CD14-positive monocyte (primary cell): ENCODE measurements around the gene CNST. TPM values are rescaled to one million over a fixed set of nuclear protein-coding genes. Genes with fewer than 3 reads are reported as not detected.

Source experiments
- DNase-seq, 3 donors: peaks; one replicate each; pipeline ENCODE4 v3.0.0-alpha.2; 2011 to 2022
- H2AFZ ChIP-seq: 2 replicates; pipeline ENCODE4 v1.6.0; 2012; ENCODE audit warnings: mild to moderate bottlenecking, low read depth, low read length, inconsistent platforms; ENCODE audit not compliant: insufficient read depth, poor library complexity, severe bottlenecking
- H3K27ac ChIP-seq, 2 donors: 1 replicate in 1 of 2; 2 replicates in 1 of 2; pipeline ENCODE4 v1.5.1; 2012 to 2013; ENCODE audit warnings: low read length in 2 of 2, control low read depth in 1 of 2, inconsistent platforms in 1 of 2, low read depth in 1 of 2, mild to moderate bottlenecking in 1 of 2
- H3K27me3 ChIP-seq, 2 donors: one replicate each; pipeline versions ENCODE4 v1.6.0 to v1.6.1; 2011 to 2013; ENCODE audit warnings: low read length in 2 of 2; ENCODE audit not compliant: control insufficient read depth in 2 of 2, insufficient read depth in 2 of 2
- H3K36me3 ChIP-seq, 2 donors: replicated peaks in 1 of 2; 1 replicate in 1 of 2; 2 replicates in 1 of 2; pipeline versions ENCODE4 v1.5.1 to v1.6.1; 2012 to 2013; ENCODE audit warnings: low read length in 2 of 2, control low read depth in 1 of 2, inconsistent platforms in 1 of 2, mild to moderate bottlenecking in 1 of 2; ENCODE audit not compliant: insufficient read depth in 2 of 2, control insufficient read depth in 1 of 2
- H3K4me1 ChIP-seq, 2 donors: 1 replicate in 1 of 2; 2 replicates in 1 of 2; pipeline versions ENCODE4 v1.5.1 to v1.6.1; 2012 to 2013; ENCODE audit warnings: low read length in 2 of 2, control low read depth in 1 of 2, inconsistent platforms in 1 of 2, mild to moderate bottlenecking in 1 of 2, moderate library complexity in 1 of 2; ENCODE audit not compliant: insufficient read depth in 2 of 2, control insufficient read depth in 1 of 2
- H3K4me2 ChIP-seq: replicated peaks from 2 replicates; pipeline ENCODE3; 2012; ENCODE audit warnings: low read length, moderate library complexity, mild to moderate bottlenecking; ENCODE audit not compliant: poor library complexity, severe bottlenecking; ENCODE audit errors: extremely low read depth
- H3K4me3 ChIP-seq, 3 experiments: fragments of 200-600 bp in 1 of 3; sonication (generic) in 1 of 3; replicated peaks in 1 of 3; 1 replicate in 2 of 3; 2 replicates in 1 of 3; pipeline ENCODE4 v1.5.1; 2011 to 2013; ENCODE audit warnings: low read length in 3 of 3, mild to moderate bottlenecking in 3 of 3, control low read depth in 2 of 3, low read depth in 2 of 3, inconsistent platforms in 1 of 3, moderate library complexity in 1 of 3
- H3K79me2 ChIP-seq: 2 replicates; pipeline ENCODE4 v1.6.0; 2012; ENCODE audit warnings: mild to moderate bottlenecking, control low read depth, inconsistent platforms, low read length, moderate library complexity; ENCODE audit not compliant: insufficient read depth
- H3K9ac ChIP-seq: 2 replicates; pipeline ENCODE4 v1.6.0; 2017; ENCODE audit warnings: low read length, mild to moderate bottlenecking; ENCODE audit not compliant: insufficient read depth, poor library complexity, severe bottlenecking
- H3K9me3 ChIP-seq, 2 donors: replicated peaks in 1 of 2; 1 replicate in 1 of 2; 2 replicates in 1 of 2; pipeline versions ENCODE4 v1.5.1 to v1.6.1; 2012 to 2013; ENCODE audit warnings: low read length in 2 of 2, control low read depth in 1 of 2; ENCODE audit not compliant: control insufficient read depth in 1 of 2, insufficient read depth in 1 of 2
- H4K20me1 ChIP-seq: 2 replicates; pipeline ENCODE4 v1.6.0; 2012; ENCODE audit warnings: mild to moderate bottlenecking, low read length, control low read depth, moderate library complexity; ENCODE audit not compliant: insufficient read depth
- H3K27ac Mint-ChIP-seq, 7 donors: one replicate each; pipeline ENCODE4 v1.8.0; 2020; ENCODE audit warnings: mild to moderate bottlenecking in 7 of 7, mixed read lengths in 7 of 7, moderate library complexity in 6 of 7, inconsistent platforms in 2 of 7
- H3K27me3 Mint-ChIP-seq, 3 donors: one replicate each; pipeline ENCODE4 v1.8.0; 2021 to 2022; ENCODE audit warnings: low read depth in 3 of 3, mild to moderate bottlenecking in 3 of 3, mixed read lengths in 3 of 3, moderate library complexity in 3 of 3, inconsistent platforms in 1 of 3
- H3K36me3 Mint-ChIP-seq, 2 donors: one replicate each; pipeline ENCODE4 v1.8.0; 2020; ENCODE audit warnings: mixed read lengths in 2 of 2, inconsistent platforms in 1 of 2, mild to moderate bottlenecking in 1 of 2
- H3K4me1 Mint-ChIP-seq: one replicate; pipeline ENCODE4 v1.8.0; 2020; ENCODE audit warnings: mild to moderate bottlenecking, mixed read lengths
- H3K4me3 Mint-ChIP-seq, 2 donors: one replicate each; pipeline ENCODE4 v1.8.0; 2020; ENCODE audit warnings: mild to moderate bottlenecking in 2 of 2, mixed read lengths in 2 of 2, moderate library complexity in 1 of 2
- H3K9me3 Mint-ChIP-seq, 7 donors: one replicate each; pipeline ENCODE4 v1.8.0; 2020 to 2022; ENCODE audit warnings: mixed read lengths in 7 of 7, mild to moderate bottlenecking in 6 of 7, moderate library complexity in 6 of 7, inconsistent platforms in 2 of 7
- CTCF ChIP-seq: fragments of 200-600 bp; IDR thresholded peaks from one replicate; pipeline ENCODE4 v1.8.0; 2022; ENCODE audit warnings: antibody characterized with exemption, mild to moderate bottlenecking
- WGBS: methylation state at CpG from one replicate; pipeline ENCODE4 v1.1.5; 2013; ENCODE audit warnings: missing lambda C conversion rate; ENCODE audit not compliant: insufficient coverage; 5-methylcytosine and 5-hydroxymethylcytosine counted together
- intact Hi-C, 2 donors: fragments of 100-400 bp; cut with micrococcal nuclease; formaldehyde crosslinking; loops; one replicate each; pipeline versions ENCODE4 v1.15.0 to v1.15.1; 2023
- polyA plus RNA-seq, 3 donors: library from polyadenylated mRNA; depleted of rRNA in 1 of 3; unstranded in 2 of 3; stranded (reverse) in 1 of 3; fragments of 300-500 nt in 2 of 3; fragments of >200 nt in 1 of 3; fragmentation: Illumina TruSeq in 2 of 3; gene quantifications; 1 replicate in 2 of 3; 2 replicates in 1 of 3; pipeline ENCODE4 v1.2.3, GENCODE V29; 2012 to 2021

Gene CNST
- polyA plus RNA-seq, 3 donors: 11.0 to 14.1 (median 13.7) TPM

GRCh38 chr1:246658567-246658966 lies 92.3 kb downstream of the CNST start:
- H3K27ac Mint-ChIP-seq: peak overlapping the region in 1 of 7 donors; percentile 23
- H3K4me1 Mint-ChIP-seq: no peaks in the 10 kb centered on the region
- H3K9me3 Mint-ChIP-seq: no peaks in the 10 kb centered on the region
- peaks cover 50 to 66% of the 10 kb centered on the region in 2 donors for H3K36me3 Mint-ChIP-seq
- Histone ChIP-seq H3K4me1 (no peaks in the 10 kb centered on the region), H3K4me2 (no peak overlapping the region), H3K4me3 (no peak overlapping the region), H3K27ac (no peak overlapping the region), H2AFZ (no peak overlapping the region), H3K36me3 (peaks cover 28 to 82% of the 10 kb centered on the region in 2 donors), H3K79me2 (no peaks in the 10 kb centered on the region), H4K20me1 (no peaks in the 10 kb centered on the region), H3K27me3 (no peaks in the 10 kb centered on the region), H3K9me3 (no peaks in the 10 kb centered on the region), H3K9ac (no peak overlapping the region)
- DNase-seq: no peak
- H3K27me3 Mint-ChIP-seq: peaks cover 0 to 2% (median 0%) of the 10 kb centered on the region in 3 donors
- no peak for TF ChIP-seq CTCF
- no peak overlapping the region for H3K4me3 Mint-ChIP-seq
- WGBS: 89% methylated on average over 5 of the region's 6 CpGs
- intact Hi-C loops: no loop called here

- no peak overlapping the region for H3K4me2 ChIP-seq
- Mint-ChIP-seq H3K27me3 (peaks cover 0 to 2% (median 0%) of the 10 kb centered on the region in 3 donors), H3K9me3 (no peaks in the 10 kb centered on the region), H3K4me3 (no peak overlapping the region), H3K36me3 (peaks cover 45 to 65% of the 10 kb centered on the region in 2 donors), H3K27ac (peak overlapping the region in 1 of 7 donors; percentile 21), H3K4me1 (no peaks in the 10 kb centered on the region)
- no peak overlapping the region for H3K4me3 ChIP-seq
- intact Hi-C loops: no loop called here
- DNase-seq: no peak
- H3K27ac ChIP-seq: no peak overlapping the region
- H3K27me3 ChIP-seq: no peaks in the 10 kb centered on the region
- H3K4me1 ChIP-seq: no peaks in the 10 kb centered on the region
- no peaks in the 10 kb centered on the region for H4K20me1 ChIP-seq
- 74% methylated on average over 4 of the region's 6 CpGs for WGBS
- no peaks in the 10 kb centered on the region for H3K79me2 ChIP-seq
- H3K36me3 ChIP-seq: peaks cover 21 to 71% of the 10 kb centered on the region in 2 donors
- H2AFZ ChIP-seq: no peak overlapping the region
- no peak for TF ChIP-seq CTCF
- H3K9me3 ChIP-seq: no peaks in the 10 kb centered on the region
- H3K9ac ChIP-seq: no peak overlapping the region
Observed at GRCh38 chr1:246659594-246660140, 93.4 kb downstream of the CNST start.
